Measurements from ENCODE around the gene LCE3D. TPM values are rescaled to one million over a fixed set of nuclear protein-coding genes. Genes with fewer than 3 reads are reported as not detected.

The LCE3D gene
- total and polyA plus RNA-seq, 9 of the 15 experiments (the other 6 are each of a cell fraction or from before 2014, with no cell fraction given), result not detected

- ATAC-seq, result no peak
- DNase-seq (ENCODE audit: extremely low read depth in 1 of 4, low spot score in 3 of 4), result no peak
- no peak for FAIRE-seq
- Histone ChIP-seq H4K20me1 (replicated peaks; ENCODE audit: control insufficient read depth, insufficient read depth, low read length) (no peaks in the 10 kb centered on the region), H3K27ac (ENCODE audit: extremely low read depth, low read depth, low read length) (no peak overlapping the region), H3K9me1 (ENCODE audit: control insufficient read depth, insufficient read depth, low read length) (no peaks in the 10 kb centered on the region), H3K27me3 (ENCODE audit: control insufficient read depth in 2 of 2, insufficient read depth in 2 of 2, low read length in 2 of 2) (no peaks in the 10 kb centered on the region), H3K4me2 (ENCODE audit: insufficient read depth, low read length) (no peak overlapping the region), H3K9ac (ENCODE audit: insufficient read depth in 1 of 2, low read depth in 2 of 2, low read length in 2 of 2) (no peak overlapping the region), H3K36me3 (ENCODE audit: control insufficient read depth, insufficient read depth, low read length) (no peaks in the 10 kb centered on the region), H3K79me2 (ENCODE audit: control insufficient read depth, insufficient read depth, low read length) (no peaks in the 10 kb centered on the region), H3K9me3 (replicated peaks; ENCODE audit: control insufficient read depth, insufficient read depth, low read depth, low read length) (no peaks in the 10 kb centered on the region), H3K4me3 (no peak overlapping the region), H2AFZ (ENCODE audit: low read depth, low read length) (no peak overlapping the region), H3K4me1 (replicated peaks in 1 of 2; ENCODE audit: control insufficient read depth in 2 of 2, insufficient read depth in 2 of 2, low read length in 2 of 2) (no peaks in the 10 kb centered on the region)
- POLR2A ChIA-PET, result interaction anchor here (0.7 kb wide), 1 partner anchor 443 kb away, joined by 3 read pairs; no protein-coding TSS in a partner anchor
- CTCF ChIA-PET (ENCODE audit: low intra/inter-chr PET ratio), result no interaction called here
- intact Hi-C loops (cut with micrococcal nuclease) (no loop called here), in situ Hi-C loops (cut with MboI) (no loop called here)
- 0% methylated on average over 2 of the region's 2 CpGs for WGBS (ENCODE audit: insufficient coverage, low coverage, missing lambda C conversion rate)
- no TSS peak for BruUV-seq (replicated peaks)
- TF ChIP-seq ZNF165 (CRISPR knock-in tag; IDR thresholded peaks at IDR 0.05; ENCODE audit: borderline replicate concordance) (no peak), ZBTB12 (CRISPR knock-in tag; IDR thresholded peaks at IDR 0.05) (no peak), MEIS2 (IDR thresholded peaks at IDR 0.05; ENCODE audit: partially characterized antibody) (no peak), CREB3L1 (IDR thresholded peaks at IDR 0.05; ENCODE audit: borderline replicate concordance, low read depth) (no peak), ZZZ3 (IDR thresholded peaks at IDR 0.05) (no peak), TAL1 (IDR thresholded peaks at IDR 0.05) (no peak), ATF4 (CRISPR knock-in tag; IDR thresholded peaks at IDR 0.05) (no peak), ZNF347 (CRISPR knock-in tag; IDR thresholded peaks at IDR 0.05; ENCODE audit: low read depth) (no peak), ZNF41 (CRISPR knock-in tag; conservative IDR thresholded peaks at IDR 0.05) (no peak), CTBP1 (IDR thresholded peaks at IDR 0.05; ENCODE audit: borderline replicate concordance) (no peak)
Observed at GRCh38 chr1:152577168-152577567, 3.1 kb downstream of the LCE3D start.
